GM20431 (cell line): ENCODE measurements around the gene USP5.

Source experiments
- in situ Hi-C: fragments of 300-500 bp; cut with MseI, MboI; formaldehyde crosslinking; loops from one replicate; pipeline ENCODE4 v1.15.0; 2020; ENCODE audit warnings: low sequenced_read_pairs; ENCODE audit not compliant: unreplicated experiment

Gene USP5

GRCh38 chr12:6838854-6839253 is 13.1 kb upstream of the USP5 start:
- in situ Hi-C loops, result loop anchor here (25.0 kb wide), 1 partner anchor 102 kb away; no protein-coding TSS in a partner anchor

- in situ Hi-C loops, result loop anchor here (25.0 kb wide), 1 partner anchor 102 kb away; no protein-coding TSS in a partner anchor
Measured at GRCh38 chr12:6839482-6840201, 12.3 kb upstream of the USP5 start.

- in situ Hi-C loops, result loop anchor here (25.0 kb wide), 1 partner anchor 103 kb away; no protein-coding TSS in a partner anchor
Measured at GRCh38 chr12:6840330-6840729, 11.6 kb upstream of the USP5 start.

- in situ Hi-C loops, result loop anchor here (25.0 kb wide), 1 partner anchor 104 kb away; no protein-coding TSS in a partner anchor
Measured at GRCh38 chr12:6840761-6841515, 11.0 kb upstream of the USP5 start, which contains the start of gene GNB3. GNB3 (plus strand) TSS chr12:6840925; CDS start chr12:6841288, 363 bp downstream.

- in situ Hi-C loops, result loop anchor here (25.0 kb wide), 1 partner anchor 105 kb away; no protein-coding TSS in a partner anchor
Measured at GRCh38 chr12:6842075-6842474, 9.9 kb upstream of the USP5 start.

GRCh38 chr12:6843118-6843902 is 8.6 kb upstream of the USP5 start:
- in situ Hi-C loops, result loop anchor here (25.0 kb wide), 1 partner anchor 106 kb away; no protein-coding TSS in a partner anchor

- in situ Hi-C loops, result loop anchor here (25.0 kb wide), 1 partner anchor 108 kb away; no protein-coding TSS in a partner anchor
Measured at GRCh38 chr12:6845395-6845794, 6.6 kb upstream of the USP5 start.

GRCh38 chr12:6846316-6846869 is 5.6 kb upstream of the USP5 start:
- in situ Hi-C loops, result loop anchor here (25.0 kb wide), 1 partner anchor 109 kb away; no protein-coding TSS in a partner anchor

GRCh38 chr12:6847676-6848075 is 4.3 kb upstream of the USP5 start:
- in situ Hi-C loops, result loop anchor here (25.0 kb wide), 1 partner anchor 110 kb away; no protein-coding TSS in a partner anchor

- in situ Hi-C loops, result loop anchor here (25.0 kb wide), 1 partner anchor 112 kb away; no protein-coding TSS in a partner anchor
Measured at GRCh38 chr12:6849427-6849826, 2.5 kb upstream of the USP5 start.

GRCh38 chr12:6849976-6850560 is 1.9 kb upstream of the USP5 start:
- in situ Hi-C loops, result loop anchor here (25.0 kb wide), 1 partner anchor 113 kb away; no protein-coding TSS in a partner anchor

- in situ Hi-C loops, result no loop called here
Measured at GRCh38 chr12:6850796-6851152, 1.2 kb upstream of the USP5 start.

GRCh38 chr12:6851153-6851920 is 613 bp upstream of the USP5 start, which contains the start of gene CDCA3:
CDCA3 (minus strand) TSS chr12:6851286; CDS start chr12:6850952, 334 bp downstream.
- in situ Hi-C loops, result no loop called here

GRCh38 chr12:6852651-6853354 is 853 bp downstream of the USP5 start:
- in situ Hi-C loops, result no loop called here

GRCh38 chr12:6853626-6854025 is 1.7 kb downstream of the USP5 start:
- in situ Hi-C loops, result no loop called here

GRCh38 chr12:6854036-6854435 is 2.1 kb downstream of the USP5 start:
- in situ Hi-C loops, result no loop called here

- in situ Hi-C loops, result no loop called here
Measured at GRCh38 chr12:6855322-6855721, 3.4 kb downstream of the USP5 start.

- in situ Hi-C loops, result no loop called here
Measured at GRCh38 chr12:6858799-6859198, 6.8 kb downstream of the USP5 start.
